HG03575 (cell line): ENCODE measurements around the gene HS6ST1.

ENCODE experiments used
- ATAC-seq: cut with Tn5 transposase; IDR thresholded peaks from one replicate; pipeline ENCODE4 v1.9.1; 2021; ENCODE audit not compliant: unreplicated experiment, insufficient number of reproducible peaks, low FRiP score; ENCODE audit errors: extremely low read depth

HS6ST1 gene

GRCh38 chr2:128287780-128288735, 30.6 kb downstream of the HS6ST1 start:
- no peak for ATAC-seq

GRCh38 chr2:128286905-128287779, 31.5 kb downstream of the HS6ST1 start:
- ATAC-seq: no peak

GRCh38 chr2:128286011-128286721, 32.5 kb downstream of the HS6ST1 start:
- no peak for ATAC-seq

GRCh38 chr2:128285329-128285931, 33.2 kb downstream of the HS6ST1 start:
- no peak for ATAC-seq

- ATAC-seq: no peak
These were observed 33.8 kb downstream of the HS6ST1 start for GRCh38 chr2:128284841-128285240.

- ATAC-seq: no peak
These were observed 34.6 kb downstream of the HS6ST1 start for GRCh38 chr2:128284037-128284441.

- ATAC-seq: no peak
These were observed 35.5 kb downstream of the HS6ST1 start for GRCh38 chr2:128282976-128283810.

GRCh38 chr2:128282246-128282975, 36.3 kb downstream of the HS6ST1 start:
- no peak for ATAC-seq

GRCh38 chr2:128281852-128282245, 36.8 kb downstream of the HS6ST1 start:
- ATAC-seq: no peak

- no peak for ATAC-seq
These were observed 37.8 kb downstream of the HS6ST1 start for GRCh38 chr2:128280901-128281321.

GRCh38 chr2:128280158-128280871, 38.4 kb downstream of the HS6ST1 start:
- no peak for ATAC-seq

- no peak for ATAC-seq
These were observed 38.9 kb downstream of the HS6ST1 start for GRCh38 chr2:128279786-128280157.

GRCh38 chr2:128279009-128279408, 39.7 kb downstream of the HS6ST1 start:
- ATAC-seq: no peak

GRCh38 chr2:128277961-128278681, 40.5 kb downstream of the HS6ST1 start:
- no peak for ATAC-seq

GRCh38 chr2:128276878-128277675, 41.6 kb downstream of the HS6ST1 start:
- no peak for ATAC-seq
